Omental fat pad (tissue), 4 donors: Measurements from ENCODE around the gene RAB17. TPM values are rescaled to one million over a fixed set of nuclear protein-coding genes. Genes with fewer than 3 reads are reported as not detected.
A peak's percentile ranks its signal among the peaks of the same experiment; 100 is the strongest.

Experiments
- ATAC-seq: fragments of 150-250 bp; one replicate; pipeline ENCODE4 v1.9.1; 2016; ENCODE audit warnings: mild to moderate bottlenecking, moderate library complexity; ENCODE audit not compliant: low FRiP score
- DNase-seq: peaks from one replicate; pipeline ENCODE4 v3.0.0-alpha.2; 2019; ENCODE audit warnings: low spot score
- CTCF ChIP-seq, 3 donors: fragments of 450-650 bp; IDR thresholded peaks; one replicate each; pipeline ENCODE4 v1.5.1; 2016 to 2017; ENCODE audit warnings: antibody characterized with exemption in 3 of 3, mild to moderate bottlenecking in 3 of 3, moderate library complexity in 2 of 3
- total RNA-seq, 4 donors: library from RNA; depleted of rRNA; stranded (reverse); fragments of >200 nt; gene quantifications; one replicate each; pipeline ENCODE4 v1.1.0, GENCODE V29; 2016

The RAB17 gene
- total RNA-seq, 4 donors from 2014 or later, result 0.84 to 8.6 (median 3.5) TPM; not detected in 1

GRCh38 chr2:237574894-237575868 is 15.4 kb downstream of the RAB17 start:
- DNase-seq (peak; percentile 45), ATAC-seq (peak; percentile 52)
- no peak for TF ChIP-seq CTCF (IDR thresholded peaks at IDR 0.05)

- no peak for DNase-seq
- no peak for ATAC-seq
Measured at GRCh38 chr2:237574467-237574866, 16.1 kb downstream of the RAB17 start.

GRCh38 chr2:237573721-237574415 is 16.7 kb downstream of the RAB17 start:
- DNase-seq, result no peak
- ATAC-seq, result no peak
- no peak for TF ChIP-seq CTCF (IDR thresholded peaks at IDR 0.05)

More at GRCh38 chr2:237574467-237574866, 16.1 kb downstream of the RAB17 start:
- no peak for TF ChIP-seq CTCF (IDR thresholded peaks at IDR 0.05)

GRCh38 chr2:237572742-237573101 is 17.8 kb downstream of the RAB17 start:
- no peak for TF ChIP-seq CTCF (IDR thresholded peaks at IDR 0.05)
- ATAC-seq, result no peak
- no peak for DNase-seq

GRCh38 chr2:237572021-237572741 is 18.4 kb downstream of the RAB17 start:
- DNase-seq, result peak; percentile 81
- peak; percentile 74 for ATAC-seq
- TF ChIP-seq CTCF (IDR thresholded peaks at IDR 0.05), result peak in 2 of 3 donors; percentile 81 to 93

GRCh38 chr2:237571551-237571950 is 19.0 kb downstream of the RAB17 start:
- no peak for TF ChIP-seq CTCF (IDR thresholded peaks at IDR 0.05)
- DNase-seq, result no peak
- no peak for ATAC-seq
